ENCODE measurements around the gene GNAZ. TPM values are rescaled to one million over a fixed set of nuclear protein-coding genes. Genes with fewer than 3 reads are reported as not detected.
"Not testable (repeated sequence)": the region's sequence is repeated elsewhere in the genome, so short reads cannot be mapped to it uniquely, and the experiment has no call there.

Gene GNAZ
- total RNA-seq, 1 donor from 2014 or later: 1.1 TPM

GRCh38 chr22:23131931-23132330 lies 61.6 kb downstream of the GNAZ start:
- Histone ChIP-seq H3K4me3 (ENCODE audit: insufficient read depth, low read depth, low read length) (no peak overlapping the region), H3K9me3 (ENCODE audit: insufficient read depth, low read depth, low read length) (no peaks in the 10 kb centered on the region), H3K79me2 (ENCODE audit: insufficient read depth, low read length) (no peaks in the 10 kb centered on the region), H3K4me2 (ENCODE audit: low read length) (no peak overlapping the region), H3K27me3 (ENCODE audit: insufficient read depth, low read length) (peaks cover 4% of the 10 kb centered on the region), H2AFZ (ENCODE audit: low read depth, low read length) (no peak overlapping the region), H3K4me1 (ENCODE audit: insufficient read depth, low read length) (no peaks in the 10 kb centered on the region), H3K36me3 (ENCODE audit: insufficient read depth, low read length) (no peaks in the 10 kb centered on the region), H3K9ac (ENCODE audit: low read length) (no peak overlapping the region), H3K27ac (ENCODE audit: low read depth, low read length) (no peak overlapping the region), H4K20me1 (ENCODE audit: insufficient read depth, low read length) (no peaks in the 10 kb centered on the region)
- Mint-ChIP-seq H3K4me3 (ENCODE audit: unreplicated experiment) (no peak overlapping the region), H3K27me3 (ENCODE audit: low read depth, unreplicated experiment) (peaks cover 36% of the 10 kb centered on the region), H3K36me3 (ENCODE audit: low read depth, unreplicated experiment) (no peaks in the 10 kb centered on the region), H3K9me3 (ENCODE audit: unreplicated experiment) (no peaks in the 10 kb centered on the region), H3K4me1 (ENCODE audit: low read depth, unreplicated experiment) (no peaks in the 10 kb centered on the region), H3K27ac (ENCODE audit: unreplicated experiment) (no peak overlapping the region)
- FAIRE-seq (no peak), DNase-seq (ENCODE audit: low read depth) (no peak)
- TF ChIP-seq CTCF (IDR thresholded peaks at IDR 0.05; ENCODE audit: insufficient read depth, low read depth, low read length): no peak
- TF ChIP-seq EZH2 (IDR thresholded peaks at IDR 0.05; ENCODE audit: insufficient read depth, low read length): no peak

- H3K4me3 ChIP-seq (ENCODE audit: insufficient read depth, low read depth, low read length): no peak overlapping the region
- no peaks in the 10 kb centered on the region for H3K79me2 ChIP-seq (ENCODE audit: insufficient read depth, low read length)
- no peaks in the 10 kb centered on the region for H3K36me3 Mint-ChIP-seq (ENCODE audit: low read depth, unreplicated experiment)
- H3K36me3 ChIP-seq (ENCODE audit: insufficient read depth, low read length): no peaks in the 10 kb centered on the region
- no peaks in the 10 kb centered on the region for H3K4me1 ChIP-seq (ENCODE audit: insufficient read depth, low read length)
- peaks cover 4% of the 10 kb centered on the region for H3K27me3 ChIP-seq (ENCODE audit: insufficient read depth, low read length)
- DNase-seq (ENCODE audit: low read depth) (no peak), FAIRE-seq (no peak)
- TF ChIP-seq CTCF (IDR thresholded peaks at IDR 0.05; ENCODE audit: insufficient read depth, low read depth, low read length) (no peak), EZH2 (IDR thresholded peaks at IDR 0.05; ENCODE audit: insufficient read depth, low read length) (no peak)
- no peak overlapping the region for H3K4me2 ChIP-seq (ENCODE audit: low read length)
- H3K27ac Mint-ChIP-seq (ENCODE audit: unreplicated experiment): no peak overlapping the region
- H3K4me3 Mint-ChIP-seq (ENCODE audit: unreplicated experiment): no peak overlapping the region
- no peaks in the 10 kb centered on the region for H4K20me1 ChIP-seq (ENCODE audit: insufficient read depth, low read length)
- H3K4me1 Mint-ChIP-seq (ENCODE audit: low read depth, unreplicated experiment): no peaks in the 10 kb centered on the region
- no peaks in the 10 kb centered on the region for H3K9me3 Mint-ChIP-seq (ENCODE audit: unreplicated experiment)
- H2AFZ ChIP-seq (ENCODE audit: low read depth, low read length): no peak overlapping the region
- H3K27me3 Mint-ChIP-seq (ENCODE audit: low read depth, unreplicated experiment): peaks cover 36% of the 10 kb centered on the region
- no peak overlapping the region for H3K27ac ChIP-seq (ENCODE audit: low read depth, low read length)
- H3K9me3 ChIP-seq (ENCODE audit: insufficient read depth, low read depth, low read length): no peaks in the 10 kb centered on the region
- no peak overlapping the region for H3K9ac ChIP-seq (ENCODE audit: low read length)
Measured at GRCh38 chr22:23132376-23133091, 62.2 kb downstream of the GNAZ start.

- Mint-ChIP-seq H3K4me3 (ENCODE audit: unreplicated experiment) (no peak overlapping the region), H3K9me3 (ENCODE audit: unreplicated experiment) (no peaks in the 10 kb centered on the region), H3K36me3 (ENCODE audit: low read depth, unreplicated experiment) (no peaks in the 10 kb centered on the region), H3K27me3 (ENCODE audit: low read depth, unreplicated experiment) (peaks cover 32% of the 10 kb centered on the region), H3K27ac (ENCODE audit: unreplicated experiment) (no peak overlapping the region), H3K4me1 (ENCODE audit: low read depth, unreplicated experiment) (peaks cover 6% of the 10 kb centered on the region)
- Histone ChIP-seq H2AFZ (ENCODE audit: low read depth, low read length) (no peak overlapping the region), H3K27ac (ENCODE audit: low read depth, low read length) (no peak overlapping the region), H3K4me1 (ENCODE audit: insufficient read depth, low read length) (peaks cover 6% of the 10 kb centered on the region), H3K36me3 (ENCODE audit: insufficient read depth, low read length) (no peaks in the 10 kb centered on the region), H3K4me3 (ENCODE audit: insufficient read depth, low read depth, low read length) (no peak overlapping the region), H4K20me1 (ENCODE audit: insufficient read depth, low read length) (no peaks in the 10 kb centered on the region), H3K9ac (ENCODE audit: low read length) (no peak overlapping the region), H3K79me2 (ENCODE audit: insufficient read depth, low read length) (no peaks in the 10 kb centered on the region), H3K9me3 (ENCODE audit: insufficient read depth, low read depth, low read length) (no peaks in the 10 kb centered on the region), H3K4me2 (ENCODE audit: low read length) (no peak overlapping the region), H3K27me3 (ENCODE audit: insufficient read depth, low read length) (peaks cover 4% of the 10 kb centered on the region)
- DNase-seq (ENCODE audit: low read depth) (no peak), FAIRE-seq (no peak)
- TF ChIP-seq CTCF (IDR thresholded peaks at IDR 0.05; ENCODE audit: insufficient read depth, low read depth, low read length) (no peak), EZH2 (IDR thresholded peaks at IDR 0.05; ENCODE audit: insufficient read depth, low read length) (no peak)
Measured at GRCh38 chr22:23133922-23134321, 63.6 kb downstream of the GNAZ start.

GRCh38 chr22:23136991-23137390 lies 66.7 kb downstream of the GNAZ start:
- not testable (repeated sequence) for H3K36me3 Mint-ChIP-seq (ENCODE audit: low read depth, unreplicated experiment); H3K9me3 ChIP-seq (ENCODE audit: insufficient read depth, low read depth, low read length); H3K4me3 Mint-ChIP-seq (ENCODE audit: unreplicated experiment); H3K4me3 ChIP-seq (ENCODE audit: insufficient read depth, low read depth, low read length); H3K27ac ChIP-seq (ENCODE audit: low read depth, low read length); DNase-seq (ENCODE audit: low read depth); H2AFZ ChIP-seq (ENCODE audit: low read depth, low read length); H3K4me2 ChIP-seq (ENCODE audit: low read length); FAIRE-seq; H3K9me3 Mint-ChIP-seq (ENCODE audit: unreplicated experiment); H3K4me1 Mint-ChIP-seq (ENCODE audit: low read depth, unreplicated experiment); H3K27ac Mint-ChIP-seq (ENCODE audit: unreplicated experiment); H3K36me3 ChIP-seq (ENCODE audit: insufficient read depth, low read length); H3K9ac ChIP-seq (ENCODE audit: low read length); H3K27me3 ChIP-seq (ENCODE audit: insufficient read depth, low read length); H3K79me2 ChIP-seq (ENCODE audit: insufficient read depth, low read length); H4K20me1 ChIP-seq (ENCODE audit: insufficient read depth, low read length)
- H3K4me1 ChIP-seq (ENCODE audit: insufficient read depth, low read length): peaks cover 12% of the 10 kb centered on the region
- H3K27me3 Mint-ChIP-seq (ENCODE audit: low read depth, unreplicated experiment): peaks cover 14% of the 10 kb centered on the region

All from astrocyte (in vitro differentiated cells and primary cell).